Nephron (organoid): Measurements from ENCODE around the gene IFNL4.

Experiments
- H3K27ac Mint-ChIP-seq, 3 experiments: 2 replicates each; pipeline ENCODE4 v1.8.0; 2020; ENCODE audit warnings: mixed read lengths in 3 of 3, mild to moderate bottlenecking in 2 of 3, moderate library complexity in 1 of 3
- H3K27me3 Mint-ChIP-seq: 2 replicates; pipeline ENCODE4 v1.8.0; 2021; ENCODE audit warnings: low read depth, mild to moderate bottlenecking, moderate library complexity, mixed read lengths
- H3K36me3 Mint-ChIP-seq: 2 replicates; pipeline ENCODE4 v1.8.0; 2020; ENCODE audit warnings: low read depth, mixed read lengths
- H3K4me1 Mint-ChIP-seq: 2 replicates; pipeline ENCODE4 v1.8.0; 2020; ENCODE audit warnings: mixed read lengths
- H3K4me3 Mint-ChIP-seq, 3 experiments: 2 replicates each; pipeline ENCODE4 v1.8.0; 2020; ENCODE audit warnings: mild to moderate bottlenecking in 3 of 3, mixed read lengths in 3 of 3, moderate library complexity in 2 of 3
- H3K9me3 Mint-ChIP-seq: 2 replicates; pipeline ENCODE4 v1.8.0; 2020; ENCODE audit warnings: mixed read lengths
- TF ChIP-seq, protein P1 (sequence below), 3 experiments: fragments of 200-600 bp; sonication (generic); IDR thresholded peaks; one replicate each; pipeline ENCODE4 v1.5.0; 2021; ENCODE audit warnings: antibody characterized with exemption in 3 of 3; ENCODE audit not compliant: unreplicated experiment in 3 of 3

Gene IFNL4

DNA sequence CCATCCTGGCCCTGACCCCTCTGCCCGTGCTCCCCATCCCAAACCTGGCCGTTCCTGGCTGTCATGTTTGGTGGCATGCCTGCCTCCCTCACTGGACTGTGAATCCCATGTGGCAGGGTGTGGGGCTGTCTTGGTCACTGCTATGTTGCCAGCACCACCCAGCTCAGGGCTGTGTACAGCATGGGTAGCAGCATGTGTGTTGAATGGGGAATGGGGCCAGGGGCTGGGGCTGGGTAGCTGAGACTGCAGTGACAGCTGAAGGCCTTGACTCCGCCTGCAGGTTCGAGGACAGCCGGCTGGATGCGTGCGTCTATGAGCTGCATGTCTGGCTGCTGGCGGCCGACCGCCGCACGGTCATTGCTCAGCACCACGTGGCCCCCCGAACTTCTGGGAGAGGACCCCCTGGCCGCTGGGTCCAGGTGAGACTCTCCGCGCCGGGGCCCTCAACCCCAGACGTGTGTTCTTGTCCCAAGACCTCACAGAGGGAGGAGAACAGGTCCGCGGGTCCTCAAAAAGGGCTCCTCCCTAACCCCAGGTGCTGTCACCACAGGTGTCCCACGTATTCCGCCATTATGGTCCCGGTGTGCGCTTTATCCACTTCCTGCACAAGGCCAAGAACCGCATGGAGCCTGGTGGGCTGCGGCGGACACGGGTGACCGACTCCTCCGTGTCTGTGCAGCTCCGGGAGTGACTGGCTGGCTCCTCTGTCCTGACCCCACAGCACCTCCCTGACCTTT, 48.4 kb downstream of the IFNL4 start:
- no peak overlapping the region for H3K4me3 Mint-ChIP-seq
- no peaks in the 10 kb centered on the region for H3K9me3 Mint-ChIP-seq
- H3K36me3 Mint-ChIP-seq = no peaks in the 10 kb centered on the region
- peaks cover 71% of the 10 kb centered on the region for H3K27me3 Mint-ChIP-seq
- H3K4me1 Mint-ChIP-seq = peaks cover 9% of the 10 kb centered on the region
- no peak overlapping the region for H3K27ac Mint-ChIP-seq
- TF ChIP-seq, protein P1, sequence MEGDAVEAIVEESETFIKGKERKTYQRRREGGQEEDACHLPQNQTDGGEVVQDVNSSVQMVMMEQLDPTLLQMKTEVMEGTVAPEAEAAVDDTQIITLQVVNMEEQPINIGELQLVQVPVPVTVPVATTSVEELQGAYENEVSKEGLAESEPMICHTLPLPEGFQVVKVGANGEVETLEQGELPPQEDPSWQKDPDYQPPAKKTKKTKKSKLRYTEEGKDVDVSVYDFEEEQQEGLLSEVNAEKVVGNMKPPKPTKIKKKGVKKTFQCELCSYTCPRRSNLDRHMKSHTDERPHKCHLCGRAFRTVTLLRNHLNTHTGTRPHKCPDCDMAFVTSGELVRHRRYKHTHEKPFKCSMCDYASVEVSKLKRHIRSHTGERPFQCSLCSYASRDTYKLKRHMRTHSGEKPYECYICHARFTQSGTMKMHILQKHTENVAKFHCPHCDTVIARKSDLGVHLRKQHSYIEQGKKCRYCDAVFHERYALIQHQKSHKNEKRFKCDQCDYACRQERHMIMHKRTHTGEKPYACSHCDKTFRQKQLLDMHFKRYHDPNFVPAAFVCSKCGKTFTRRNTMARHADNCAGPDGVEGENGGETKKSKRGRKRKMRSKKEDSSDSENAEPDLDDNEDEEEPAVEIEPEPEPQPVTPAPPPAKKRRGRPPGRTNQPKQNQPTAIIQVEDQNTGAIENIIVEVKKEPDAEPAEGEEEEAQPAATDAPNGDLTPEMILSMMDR (IDR thresholded peaks at IDR 0.05; ENCODE audit: unreplicated experiment in 3 of 3) = no peak

DNA sequence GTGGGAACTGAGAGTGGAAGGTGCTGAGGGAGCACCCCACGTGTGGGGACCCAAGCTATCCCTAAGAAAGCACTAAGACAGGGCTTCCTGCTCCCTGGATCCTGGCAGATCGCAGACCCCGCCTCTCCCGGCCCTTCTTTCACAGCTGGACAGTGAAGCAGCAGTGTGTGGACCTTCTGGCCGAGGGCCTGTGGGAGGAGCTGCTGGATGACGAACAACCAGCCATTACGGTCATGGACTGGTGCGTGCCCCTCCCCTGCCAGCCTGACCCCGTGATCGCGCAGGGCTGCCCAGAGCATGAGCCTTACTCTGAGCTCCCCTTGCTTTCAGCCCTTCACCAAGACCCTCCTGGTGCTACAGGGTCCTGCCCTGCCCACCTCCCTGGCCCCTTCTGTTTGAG, 49.6 kb downstream of the IFNL4 start:
- Mint-ChIP-seq H3K4me1 (peaks cover 5% of the 10 kb centered on the region), H3K27me3 (peaks cover 74% of the 10 kb centered on the region), H3K9me3 (no peaks in the 10 kb centered on the region), H3K27ac (no peak overlapping the region), H3K36me3 (no peaks in the 10 kb centered on the region), H3K4me3 (no peak overlapping the region)
- TF ChIP-seq, protein P1 (IDR thresholded peaks at IDR 0.05; ENCODE audit: unreplicated experiment in 3 of 3) = no peak

DNA sequence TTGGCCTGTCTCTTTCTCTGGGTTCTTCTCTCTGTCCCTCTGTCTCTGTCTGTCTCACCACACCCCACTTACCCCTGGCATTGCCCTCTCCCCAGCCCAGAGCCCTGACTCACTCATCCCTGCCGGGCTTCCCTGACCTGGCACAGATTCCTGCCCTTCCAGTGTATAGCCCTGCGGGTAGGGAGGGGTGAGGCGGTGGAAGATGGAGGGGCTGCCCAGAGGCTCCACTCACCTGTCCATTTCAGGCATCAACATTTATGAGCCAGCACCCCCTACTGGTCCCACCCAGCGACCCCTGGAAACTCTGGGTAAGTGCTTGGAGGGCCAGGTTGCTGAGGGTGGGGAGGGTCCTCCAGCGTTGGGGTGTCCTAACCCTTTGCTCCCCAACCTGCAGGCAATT, 50.8 kb downstream of the IFNL4 start:
- H3K36me3 Mint-ChIP-seq = no peaks in the 10 kb centered on the region
- H3K9me3 Mint-ChIP-seq = no peaks in the 10 kb centered on the region
- H3K4me3 Mint-ChIP-seq = peak overlapping the region in 1 of 3 experiments; percentile 55
- H3K27ac Mint-ChIP-seq = no peak overlapping the region
- H3K27me3 Mint-ChIP-seq = peaks cover 71% of the 10 kb centered on the region
- peaks cover 5% of the 10 kb centered on the region for H3K4me1 Mint-ChIP-seq
- TF ChIP-seq, protein P1 (IDR thresholded peaks at IDR 0.05; ENCODE audit: unreplicated experiment in 3 of 3) = no peak

DNA sequence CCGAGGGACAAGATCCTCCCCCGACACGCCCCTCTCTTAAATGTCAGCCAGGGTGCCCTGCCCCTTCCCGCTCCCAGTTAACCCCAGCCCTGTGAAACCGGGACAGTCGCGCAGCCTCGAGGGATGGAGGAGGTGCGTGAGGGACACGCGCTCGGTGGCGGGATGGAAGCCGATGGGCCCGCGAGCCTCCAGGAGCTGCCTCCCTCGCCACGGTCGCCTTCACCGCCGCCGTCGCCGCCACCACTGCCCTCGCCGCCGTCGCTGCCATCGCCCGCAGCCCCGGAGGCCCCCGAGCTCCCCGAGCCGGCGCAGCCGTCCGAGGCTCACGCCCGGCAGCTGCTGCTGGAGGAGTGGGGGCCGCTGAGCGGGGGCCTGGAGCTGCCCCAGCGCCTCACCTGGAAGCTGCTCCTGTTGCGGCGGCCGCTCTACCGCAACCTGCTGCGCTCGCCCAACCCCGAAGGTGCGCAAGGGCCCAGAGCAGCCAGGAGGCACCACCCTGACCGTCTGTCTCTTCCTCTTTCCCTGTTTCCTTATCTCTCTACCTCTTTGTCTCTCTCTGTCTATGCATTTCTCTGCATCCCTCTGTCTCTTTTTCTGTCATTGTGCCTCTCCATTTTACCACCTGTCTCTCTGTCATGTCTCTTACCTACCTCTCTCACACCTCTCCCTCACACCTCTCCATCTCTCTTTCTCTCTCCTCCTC, 51.6 kb downstream of the IFNL4 start, which contains the start of gene NCCRP1:
Gene NCCRP1, plus strand, starts transcription at position 105 of the 703 bp plus-strand sequence. Its CDS starts 19 bp downstream, at position 124.
- H3K27me3 Mint-ChIP-seq = peaks cover 69% of the 10 kb centered on the region
- no peaks in the 10 kb centered on the region for H3K9me3 Mint-ChIP-seq
- TF ChIP-seq, protein P1 (IDR thresholded peaks at IDR 0.05; ENCODE audit: unreplicated experiment in 3 of 3) = no peak
- H3K4me3 Mint-ChIP-seq = peak within 1 kb of the TSS in 2 of 3 experiments; percentile 33 to 55
- peaks cover 5% of the 10 kb centered on the region for H3K4me1 Mint-ChIP-seq
- no peaks in the 10 kb centered on the region for H3K36me3 Mint-ChIP-seq
- peak within 1 kb of the TSS in 1 of 3 experiments; percentile 4 for H3K27ac Mint-ChIP-seq

DNA sequence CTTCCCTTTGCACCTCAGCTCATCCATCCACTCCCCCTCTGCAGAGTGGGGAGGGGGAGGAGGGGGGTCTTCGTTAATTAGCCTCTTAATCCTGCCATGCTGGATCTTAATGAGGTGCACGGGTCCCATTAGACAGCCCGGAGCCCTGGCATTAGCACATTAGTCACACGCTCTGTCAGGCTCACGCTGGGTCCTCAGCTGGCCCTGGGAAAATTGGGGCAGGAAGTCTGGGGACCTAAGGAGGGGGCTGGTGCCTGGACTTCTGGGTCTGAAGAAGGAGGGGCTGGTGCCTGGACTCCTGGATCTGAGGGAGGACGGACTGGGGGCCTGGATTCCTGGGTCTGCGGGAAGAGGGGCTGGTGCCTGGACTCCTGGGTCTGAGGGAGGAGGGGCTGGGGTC, 52.3 kb downstream of the IFNL4 start:
- no peak overlapping the region for H3K4me3 Mint-ChIP-seq
- H3K27ac Mint-ChIP-seq = no peak overlapping the region
- peaks cover 62% of the 10 kb centered on the region for H3K27me3 Mint-ChIP-seq
- no peaks in the 10 kb centered on the region for H3K9me3 Mint-ChIP-seq
- TF ChIP-seq, protein P1 (IDR thresholded peaks at IDR 0.05; ENCODE audit: unreplicated experiment in 3 of 3) = no peak
- peaks cover 5% of the 10 kb centered on the region for H3K4me1 Mint-ChIP-seq
- no peaks in the 10 kb centered on the region for H3K36me3 Mint-ChIP-seq
